PFSK-1 (cell line): ENCODE measurements around the gene PDE6D.

Experiments used
- FOXP2 ChIP-seq: optimal IDR thresholded peaks from 2 replicates; pipeline ENCODE3; 2011; ENCODE audit warnings: borderline replicate concordance, control low read depth, inconsistent platforms; ENCODE audit not compliant: insufficient read depth; ENCODE audit errors: extremely low read length, extremely low read depth
- POLR2AphosphoS5 ChIP-seq: IDR thresholded peaks from 2 replicates; pipeline ENCODE4 v1.6.1; 2012; ENCODE audit warnings: low read depth, mild to moderate bottlenecking, control low read depth, low read length, moderate library complexity
- SIN3A ChIP-seq: IDR thresholded peaks from 2 replicates; pipeline ENCODE4 v1.6.1; 2012; ENCODE audit warnings: mild to moderate bottlenecking, low read length, moderate library complexity, borderline replicate concordance; ENCODE audit not compliant: insufficient read depth
- TAF1 ChIP-seq: IDR thresholded peaks from 2 replicates; pipeline ENCODE4 v1.6.1; 2012; ENCODE audit warnings: low read length, control low read depth, borderline replicate concordance; ENCODE audit not compliant: insufficient read depth
- TF ChIP-seq, protein P1 (sequence below), 2 experiments: IDR thresholded peaks; 2 replicates each; pipeline versions ENCODE4 v1.6.1 to v1.8.0; 2011 to 2012; ENCODE audit warnings: low read depth in 2 of 2, low read length in 2 of 2, control low read depth in 1 of 2, inconsistent platforms in 1 of 2, mild to moderate bottlenecking in 1 of 2, moderate library complexity in 1 of 2; ENCODE audit not compliant: insufficient read depth in 1 of 2

Gene PDE6D

DNA sequence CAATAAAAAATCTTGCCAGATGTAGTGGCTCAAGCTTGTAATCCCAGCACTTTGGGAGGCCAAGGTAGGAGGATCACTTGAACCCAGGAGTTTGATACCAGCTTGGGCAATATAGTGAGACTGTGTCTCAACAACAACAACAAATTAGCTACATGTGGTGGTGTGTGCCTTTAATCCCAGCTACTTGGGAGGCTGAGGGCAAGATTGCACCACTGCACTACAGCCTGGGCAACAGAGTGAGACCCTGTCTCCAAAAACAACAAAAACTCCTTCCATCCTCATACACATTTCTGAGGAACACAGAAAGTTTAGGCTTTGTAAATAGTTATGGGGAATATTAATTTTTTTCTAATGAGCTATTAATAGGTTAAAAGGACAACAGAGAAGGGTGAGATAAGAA lies 17.0 kb downstream of the PDE6D start:
- TF ChIP-seq POLR2AphosphoS5 (no peak), SIN3A (no peak), FOXP2 (no peak), TAF1 (no peak)
- TF ChIP-seq, protein P1, sequence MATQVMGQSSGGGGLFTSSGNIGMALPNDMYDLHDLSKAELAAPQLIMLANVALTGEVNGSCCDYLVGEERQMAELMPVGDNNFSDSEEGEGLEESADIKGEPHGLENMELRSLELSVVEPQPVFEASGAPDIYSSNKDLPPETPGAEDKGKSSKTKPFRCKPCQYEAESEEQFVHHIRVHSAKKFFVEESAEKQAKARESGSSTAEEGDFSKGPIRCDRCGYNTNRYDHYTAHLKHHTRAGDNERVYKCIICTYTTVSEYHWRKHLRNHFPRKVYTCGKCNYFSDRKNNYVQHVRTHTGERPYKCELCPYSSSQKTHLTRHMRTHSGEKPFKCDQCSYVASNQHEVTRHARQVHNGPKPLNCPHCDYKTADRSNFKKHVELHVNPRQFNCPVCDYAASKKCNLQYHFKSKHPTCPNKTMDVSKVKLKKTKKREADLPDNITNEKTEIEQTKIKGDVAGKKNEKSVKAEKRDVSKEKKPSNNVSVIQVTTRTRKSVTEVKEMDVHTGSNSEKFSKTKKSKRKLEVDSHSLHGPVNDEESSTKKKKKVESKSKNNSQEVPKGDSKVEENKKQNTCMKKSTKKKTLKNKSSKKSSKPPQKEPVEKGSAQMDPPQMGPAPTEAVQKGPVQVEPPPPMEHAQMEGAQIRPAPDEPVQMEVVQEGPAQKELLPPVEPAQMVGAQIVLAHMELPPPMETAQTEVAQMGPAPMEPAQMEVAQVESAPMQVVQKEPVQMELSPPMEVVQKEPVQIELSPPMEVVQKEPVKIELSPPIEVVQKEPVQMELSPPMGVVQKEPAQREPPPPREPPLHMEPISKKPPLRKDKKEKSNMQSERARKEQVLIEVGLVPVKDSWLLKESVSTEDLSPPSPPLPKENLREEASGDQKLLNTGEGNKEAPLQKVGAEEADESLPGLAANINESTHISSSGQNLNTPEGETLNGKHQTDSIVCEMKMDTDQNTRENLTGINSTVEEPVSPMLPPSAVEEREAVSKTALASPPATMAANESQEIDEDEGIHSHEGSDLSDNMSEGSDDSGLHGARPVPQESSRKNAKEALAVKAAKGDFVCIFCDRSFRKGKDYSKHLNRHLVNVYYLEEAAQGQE (IDR thresholded peaks at IDR 0.05; ENCODE audit: insufficient read depth in 1 of 2, low read depth in 2 of 2, low read length in 2 of 2): no peak

DNA sequence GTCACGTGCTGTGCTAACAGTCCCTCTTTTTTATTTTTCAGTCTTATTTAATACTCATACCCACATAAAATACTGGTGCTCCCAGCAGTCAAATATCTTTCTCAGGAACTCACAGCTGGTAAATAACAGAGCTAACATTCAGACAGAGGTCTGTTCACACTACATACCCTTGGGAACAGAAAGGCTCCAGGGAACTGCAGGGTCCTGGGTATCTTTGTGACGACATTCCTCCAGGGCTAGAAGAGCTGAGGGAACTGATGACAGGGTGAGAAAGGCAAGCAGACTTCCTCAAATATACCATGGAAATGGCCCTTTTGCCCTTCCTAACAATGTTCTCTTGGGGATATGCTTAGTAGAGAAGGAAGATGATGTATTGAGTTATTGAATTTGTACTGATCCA lies 19.3 kb downstream of the PDE6D start:
- TF ChIP-seq, protein P1 (IDR thresholded peaks at IDR 0.05; ENCODE audit: insufficient read depth in 1 of 2, low read depth in 2 of 2, low read length in 2 of 2): no peak
- no peak for TF ChIP-seq TAF1
- TF ChIP-seq POLR2AphosphoS5: no peak
- TF ChIP-seq FOXP2: no peak
- no peak for TF ChIP-seq SIN3A

DNA sequence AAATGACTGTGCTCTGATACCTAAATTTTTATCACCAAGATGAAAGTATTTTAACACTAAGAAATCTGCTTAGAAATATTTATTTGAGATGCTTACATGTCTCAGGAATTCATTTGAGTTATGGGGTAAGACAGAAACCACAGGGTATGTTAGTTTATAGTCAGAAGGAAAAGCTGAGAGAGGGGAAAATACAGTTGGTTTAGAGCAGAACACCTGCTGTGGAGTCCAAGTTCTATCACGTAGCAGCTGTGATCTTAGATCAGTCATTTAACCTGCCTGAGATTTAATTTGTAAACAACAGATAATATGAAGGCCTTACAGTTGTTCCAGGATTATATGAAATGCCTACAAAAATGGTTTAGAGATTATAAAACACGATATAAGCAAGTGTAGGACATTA lies 29.0 kb downstream of the PDE6D start:
- TF ChIP-seq, protein P1 (IDR thresholded peaks at IDR 0.05; ENCODE audit: insufficient read depth in 1 of 2, low read depth in 2 of 2, low read length in 2 of 2): no peak
- TF ChIP-seq POLR2AphosphoS5 (no peak), TAF1 (no peak), SIN3A (no peak), FOXP2 (no peak)

DNA sequence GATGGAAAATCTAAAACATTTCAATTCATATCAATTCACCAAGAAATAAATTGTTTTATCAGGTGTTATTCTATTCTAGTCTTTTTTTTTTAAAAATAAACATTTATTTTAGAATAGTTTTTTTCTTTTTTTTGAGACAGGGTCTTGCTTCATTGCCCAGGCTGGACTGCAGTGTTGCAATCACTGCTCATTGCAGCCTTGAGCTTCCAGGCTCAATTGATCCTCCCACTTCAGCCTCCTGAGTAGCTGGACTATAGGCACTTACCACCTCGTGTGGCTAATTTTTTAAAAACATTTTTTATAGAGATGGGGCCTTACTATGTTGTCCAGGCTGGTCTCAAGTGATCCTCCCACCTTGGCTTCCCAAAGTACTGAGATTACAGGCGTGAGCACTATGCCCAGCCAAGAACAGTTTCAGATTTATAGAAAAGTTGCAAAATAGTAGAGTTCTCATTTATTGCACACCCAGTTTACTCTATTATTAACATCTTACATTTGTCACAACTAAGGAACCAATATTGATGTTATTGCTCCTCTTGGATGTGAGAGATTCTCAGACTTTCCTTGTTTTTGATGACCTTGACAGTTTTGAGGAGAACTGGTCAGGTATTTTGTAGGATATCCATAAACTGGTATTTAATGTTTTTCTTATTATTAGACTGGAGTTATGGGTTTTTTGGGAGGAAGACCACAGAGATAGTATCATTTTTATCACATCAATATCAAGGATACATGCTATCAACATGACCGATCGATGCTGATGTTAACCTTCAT lies 29.9 kb downstream of the PDE6D start:
- TF ChIP-seq POLR2AphosphoS5: no peak
- TF ChIP-seq TAF1: no peak
- TF ChIP-seq, protein P1 (IDR thresholded peaks at IDR 0.05; ENCODE audit: insufficient read depth in 1 of 2, low read depth in 2 of 2, low read length in 2 of 2): no peak
- no peak for TF ChIP-seq SIN3A
- no peak for TF ChIP-seq FOXP2
